Raji (cell line): Measurements from ENCODE around the gene LRRC27.

Experiments used
- POLR2A ChIP-seq: IDR thresholded peaks from 2 replicates; pipeline ENCODE4 v1.6.1; 2011; ENCODE audit warnings: low read depth, low read length, control low read depth; ENCODE audit not compliant: insufficient read depth

LRRC27 gene

DNA sequence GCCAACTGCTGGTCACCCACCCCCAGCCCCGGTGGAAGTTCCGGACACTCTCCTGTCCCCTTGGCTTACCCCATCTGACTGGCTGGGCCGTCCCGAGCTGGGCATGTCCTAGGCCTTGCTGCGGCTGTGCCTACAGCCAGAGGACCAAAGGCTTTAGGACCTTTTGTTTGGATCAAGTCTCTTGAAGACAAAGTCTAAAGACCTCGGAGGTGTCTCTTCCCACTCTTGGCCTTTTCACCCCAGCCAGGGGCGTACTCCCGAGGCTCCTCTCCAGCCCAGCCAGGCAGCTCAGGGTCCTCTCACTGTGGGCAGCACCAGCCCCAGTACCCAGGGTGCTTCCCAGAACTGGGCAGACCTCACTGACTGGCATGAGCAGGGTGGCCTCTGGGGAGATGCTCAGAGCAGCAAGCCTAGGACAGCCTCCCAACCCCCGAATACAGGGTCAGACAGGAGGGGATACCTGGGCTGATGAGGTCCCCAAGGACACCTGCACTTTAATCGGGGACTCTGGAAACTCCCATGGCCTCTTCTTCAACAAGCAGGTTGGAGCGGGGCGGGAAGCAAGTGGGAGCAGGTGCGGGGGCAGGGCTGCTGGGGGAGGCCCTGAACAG, 62.3 kb downstream of the LRRC27 start:
- TF ChIP-seq POLR2A, result no peak

GRCh38 chr10:132394936-132395703, 63.1 kb downstream of the LRRC27 start:
- TF ChIP-seq POLR2A, result no peak

DNA sequence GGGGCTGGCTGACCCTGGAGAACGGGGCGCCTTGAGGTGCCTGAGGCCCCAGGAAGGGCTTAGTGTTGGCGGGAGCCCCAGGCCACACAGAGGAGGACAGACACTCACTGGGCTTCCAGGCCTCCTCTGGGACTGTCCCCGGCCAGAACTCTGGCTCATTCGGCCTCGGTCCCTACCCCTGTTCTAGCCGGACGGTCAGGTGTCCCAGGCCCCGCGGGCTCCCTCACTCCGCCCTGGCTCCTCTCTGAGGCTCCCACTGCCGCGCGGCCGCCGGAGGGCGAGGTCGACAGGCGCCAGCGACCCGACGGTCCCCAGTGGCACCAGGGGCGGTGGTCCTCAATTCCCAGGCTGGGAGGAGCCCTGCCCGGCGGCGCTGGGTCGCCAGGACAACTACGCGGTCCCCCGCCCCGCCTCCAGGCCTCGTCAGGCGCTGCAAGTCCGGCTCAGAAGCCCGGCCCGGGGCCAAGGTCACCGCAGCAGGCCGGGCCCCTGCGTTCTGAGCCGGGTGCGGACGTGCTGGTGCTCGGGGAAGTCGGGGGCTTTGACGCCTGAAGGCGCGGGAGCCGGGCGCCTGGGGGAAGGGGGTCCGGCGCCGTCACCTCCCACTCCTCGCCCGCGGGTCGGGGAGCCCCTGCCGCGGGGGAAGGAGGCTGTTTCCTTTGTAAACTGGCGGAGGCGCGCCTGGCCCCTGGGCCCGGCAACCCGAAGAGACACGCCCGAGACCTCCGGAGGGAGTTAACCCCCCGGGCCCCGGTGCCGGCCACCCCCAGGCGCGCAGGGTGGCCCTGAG, 63.9 kb downstream of the LRRC27 start:
- no peak for TF ChIP-seq POLR2A

GRCh38 chr10:132396494-132397035, 64.6 kb downstream of the LRRC27 start:
- TF ChIP-seq POLR2A, result no peak

- TF ChIP-seq POLR2A, result no peak
These were observed 65.1 kb downstream of the LRRC27 start, which contains the start of gene PWWP2B for GRCh38 chr10:132397036-132397541. TSS of gene PWWP2B (plus strand) at chr10:132397200. CDS start at chr10:132397227, 27 bp downstream.

GRCh38 chr10:132397671-132398565, 65.9 kb downstream of the LRRC27 start:
- no peak for TF ChIP-seq POLR2A

GRCh38 chr10:132398566-132398991, 66.6 kb downstream of the LRRC27 start:
- TF ChIP-seq POLR2A, result no peak

DNA sequence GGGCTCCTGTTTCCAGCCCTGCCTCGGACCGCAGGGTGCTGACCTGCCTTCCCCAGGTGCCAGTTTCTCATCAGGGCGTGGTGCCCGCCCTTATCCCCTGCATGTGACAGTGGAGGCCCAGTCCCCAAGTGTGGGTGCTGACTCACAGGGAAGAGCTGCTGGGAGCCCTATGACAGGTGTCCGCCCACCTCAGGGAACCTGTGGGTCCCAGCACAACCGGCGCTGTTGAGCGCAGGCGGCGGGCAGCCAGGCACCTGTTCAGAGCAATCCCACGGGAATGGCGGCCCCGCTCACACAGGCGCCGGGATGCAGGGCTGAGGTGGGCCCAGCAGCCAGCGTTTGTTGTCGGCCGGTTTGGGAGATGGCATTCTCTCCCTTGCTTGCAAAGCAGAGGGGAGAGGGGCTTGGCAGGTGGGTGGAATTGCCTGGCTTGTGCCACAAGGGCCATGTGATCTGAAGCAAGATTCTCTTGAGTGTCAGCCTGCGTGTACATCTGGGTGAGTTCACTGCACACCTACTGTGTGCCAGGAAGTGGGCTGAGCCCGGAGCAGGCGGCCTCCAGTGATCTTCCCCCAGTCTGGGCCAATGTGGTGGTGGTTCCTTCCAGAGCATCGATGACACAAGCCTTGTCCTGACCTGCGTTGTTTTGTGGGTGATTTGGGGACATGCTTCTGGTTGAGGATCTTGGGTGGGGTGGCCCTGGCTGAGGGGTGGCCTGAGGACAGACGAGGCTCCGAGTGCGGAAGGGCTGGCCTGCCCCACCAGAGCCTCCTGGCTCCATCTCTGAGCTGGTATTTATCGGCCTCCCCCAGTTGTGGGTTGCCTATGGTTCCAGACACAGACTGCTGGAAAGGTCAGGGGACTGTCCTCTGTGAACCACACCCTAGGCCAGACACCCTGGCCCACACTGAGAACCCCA, 67.4 kb downstream of the LRRC27 start:
- TF ChIP-seq POLR2A, result no peak

- no peak for TF ChIP-seq POLR2A
These were observed 68.1 kb downstream of the LRRC27 start for GRCh38 chr10:132400041-132400546.

DNA sequence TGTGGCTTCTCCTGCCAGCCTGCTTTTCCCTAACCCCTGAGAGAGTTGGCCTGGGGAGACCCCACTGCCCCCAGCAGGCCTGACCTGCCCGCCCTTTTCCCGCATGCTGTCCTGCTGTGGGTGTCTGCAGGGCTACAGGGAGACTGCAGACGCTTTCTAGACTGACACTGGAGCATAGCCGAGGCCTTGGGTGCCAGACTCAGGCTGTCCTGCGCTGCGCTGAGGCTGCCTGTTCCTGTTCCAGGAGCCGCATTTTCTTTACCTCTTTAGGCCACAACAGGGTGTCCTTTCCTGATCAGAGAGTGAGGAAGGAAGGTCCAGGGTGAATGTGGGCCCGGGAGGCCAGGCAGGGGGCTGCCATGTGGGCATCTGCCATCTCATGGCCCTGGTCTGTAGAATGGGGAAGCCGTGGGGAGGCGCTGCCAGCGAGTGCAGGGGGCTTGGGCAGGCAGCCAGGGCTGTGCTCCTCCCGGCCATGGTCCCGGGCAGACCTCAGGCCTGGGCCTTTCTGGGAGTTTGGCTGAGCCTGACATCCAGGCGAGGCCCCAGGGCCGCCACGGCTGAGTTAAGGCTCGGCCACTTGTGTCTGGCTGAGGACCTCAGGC, 68.7 kb downstream of the LRRC27 start:
- TF ChIP-seq POLR2A, result no peak

DNA sequence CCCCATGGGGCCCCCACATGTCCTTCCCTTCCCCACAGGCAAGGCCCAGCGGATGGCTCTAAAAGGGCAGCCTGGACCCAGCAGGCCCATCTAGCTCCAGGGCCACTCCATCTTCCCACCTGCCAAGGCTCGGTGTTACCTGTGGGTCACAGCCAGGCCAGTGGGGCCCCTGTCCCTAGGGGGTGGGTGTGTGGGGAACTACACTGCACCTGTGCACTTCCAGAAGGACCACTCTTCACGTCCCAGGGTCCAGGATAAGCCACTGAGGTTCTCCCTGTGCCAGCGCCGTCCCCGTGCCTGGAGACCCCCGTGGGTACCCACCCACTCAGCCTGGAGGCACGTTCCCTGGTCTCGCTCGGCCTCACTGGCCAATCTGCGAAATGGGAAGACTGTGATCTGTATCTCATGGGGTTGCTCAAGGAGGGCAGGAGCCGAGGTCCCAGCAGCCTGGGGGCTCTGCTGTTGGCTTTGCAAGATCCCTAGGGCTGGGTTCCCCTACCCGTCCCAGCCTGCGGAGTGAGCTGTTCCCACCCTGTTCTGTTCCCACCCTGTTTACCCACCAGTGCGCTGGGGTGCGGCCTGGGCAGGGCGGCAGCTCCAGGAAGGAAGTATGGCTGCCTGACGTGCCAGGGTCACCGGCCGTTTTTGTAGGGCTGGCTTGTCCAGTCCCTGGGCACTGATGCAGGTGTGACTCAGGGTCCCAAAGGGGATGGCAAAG, 69.6 kb downstream of the LRRC27 start:
- no peak for TF ChIP-seq POLR2A

DNA sequence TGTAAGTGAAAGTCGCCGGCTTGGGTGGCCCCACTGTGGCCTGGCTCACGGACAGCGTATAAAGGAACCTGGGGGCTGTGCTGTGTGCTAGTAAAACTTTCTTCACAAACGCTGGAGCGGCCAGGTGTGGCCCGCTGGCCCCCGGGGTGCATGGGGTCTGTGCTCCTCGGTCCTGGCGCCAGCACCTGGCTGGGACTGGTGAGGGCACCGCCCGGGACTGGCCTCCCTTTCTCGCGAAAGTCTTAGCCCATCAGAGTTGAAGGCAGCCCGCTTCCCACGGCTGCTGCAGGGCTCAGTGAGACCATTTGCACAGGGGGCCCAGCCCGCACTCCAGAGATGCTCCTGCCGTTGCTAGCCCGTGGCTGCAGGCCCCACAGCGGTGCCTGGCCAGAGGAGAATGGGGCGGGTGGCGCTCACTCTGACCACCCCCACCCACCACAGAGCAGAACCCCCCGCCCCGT, 70.8 kb downstream of the LRRC27 start:
- no peak for TF ChIP-seq POLR2A
